K562 (cell line): ENCODE results near the gene EVL. TPM values are rescaled to one million over a fixed set of nuclear protein-coding genes. Genes with fewer than 3 reads are reported as not detected.

ENCODE experiments used
- ESRRA ChIP-seq: fragments of 450-650 bp; IDR thresholded peaks from 2 replicates; pipeline ENCODE4 v1.6.1; 2014; ENCODE audit warnings: low read depth, mild to moderate bottlenecking, moderate library complexity, borderline replicate concordance
- ZBTB33 ChIP-seq: sonication (generic); formaldehyde crosslinking; IDR thresholded peaks from 2 replicates; pipeline ENCODE4 v1.8.1; 2023; ENCODE audit warnings: mild to moderate bottlenecking, missing genetic modification reagents
- polyA plus RNA-seq, 8 experiments: library from polyadenylated mRNA; depleted of rRNA in 4 of 8; stranded (reverse) in 5 of 8; unstranded in 3 of 8; fragments of >200 nt; fragmentation: Nextera tagmentation in 2 of 8; fragmentation: Illumina TruSeq in 1 of 8; extraction: Ambion mirVana in 2 of 8; extraction: Trizol in 1 of 8; gene quantifications; 2 replicates each; pipeline versions ENCODE4 v1.2.1 to v1.2.3, GENCODE V29; 2011 to 2014; ENCODE audit warnings: inconsistent platforms in 1 of 8, missing spikeins in 1 of 8
- total RNA-seq, 7 experiments: library from RNA; depleted of rRNA in 6 of 7; stranded (reverse); fragments of >200 nt in 6 of 7; fragmentation: Illumina TruSeq in 2 of 7; extraction: Trizol in 2 of 7; gene quantifications; 2 replicates each; pipeline versions ENCODE4 v1.2.1 to v1.2.3, GENCODE V29; 2011 to 2021; ENCODE audit warnings: low replicate concordance in 1 of 7
- TF ChIP-seq, protein P1 (sequence below): fragments of 450-650 bp; IDR thresholded peaks from 2 replicates; pipeline ENCODE4 v1.6.1; 2016; ENCODE audit warnings: mild to moderate bottlenecking, moderate library complexity
- TF ChIP-seq, protein P2 (sequence below), 2 experiments: IDR thresholded peaks in 1 of 2; conservative IDR thresholded peaks in 1 of 2; 2 replicates each; pipeline ENCODE4 v1.6.1; 2016; ENCODE audit warnings: low read depth in 2 of 2, mild to moderate bottlenecking in 1 of 2, missing compliant biosample characterization in 1 of 2, missing genetic modification characterization in 1 of 2, moderate library complexity in 1 of 2

Gene EVL
- total and polyA plus RNA-seq, 9 of the 15 experiments (the other 6 are each of a cell fraction or from before 2014, with no cell fraction given) = 2.9 to 43.4 (median 23.9) TPM

- TF ChIP-seq, protein P1, sequence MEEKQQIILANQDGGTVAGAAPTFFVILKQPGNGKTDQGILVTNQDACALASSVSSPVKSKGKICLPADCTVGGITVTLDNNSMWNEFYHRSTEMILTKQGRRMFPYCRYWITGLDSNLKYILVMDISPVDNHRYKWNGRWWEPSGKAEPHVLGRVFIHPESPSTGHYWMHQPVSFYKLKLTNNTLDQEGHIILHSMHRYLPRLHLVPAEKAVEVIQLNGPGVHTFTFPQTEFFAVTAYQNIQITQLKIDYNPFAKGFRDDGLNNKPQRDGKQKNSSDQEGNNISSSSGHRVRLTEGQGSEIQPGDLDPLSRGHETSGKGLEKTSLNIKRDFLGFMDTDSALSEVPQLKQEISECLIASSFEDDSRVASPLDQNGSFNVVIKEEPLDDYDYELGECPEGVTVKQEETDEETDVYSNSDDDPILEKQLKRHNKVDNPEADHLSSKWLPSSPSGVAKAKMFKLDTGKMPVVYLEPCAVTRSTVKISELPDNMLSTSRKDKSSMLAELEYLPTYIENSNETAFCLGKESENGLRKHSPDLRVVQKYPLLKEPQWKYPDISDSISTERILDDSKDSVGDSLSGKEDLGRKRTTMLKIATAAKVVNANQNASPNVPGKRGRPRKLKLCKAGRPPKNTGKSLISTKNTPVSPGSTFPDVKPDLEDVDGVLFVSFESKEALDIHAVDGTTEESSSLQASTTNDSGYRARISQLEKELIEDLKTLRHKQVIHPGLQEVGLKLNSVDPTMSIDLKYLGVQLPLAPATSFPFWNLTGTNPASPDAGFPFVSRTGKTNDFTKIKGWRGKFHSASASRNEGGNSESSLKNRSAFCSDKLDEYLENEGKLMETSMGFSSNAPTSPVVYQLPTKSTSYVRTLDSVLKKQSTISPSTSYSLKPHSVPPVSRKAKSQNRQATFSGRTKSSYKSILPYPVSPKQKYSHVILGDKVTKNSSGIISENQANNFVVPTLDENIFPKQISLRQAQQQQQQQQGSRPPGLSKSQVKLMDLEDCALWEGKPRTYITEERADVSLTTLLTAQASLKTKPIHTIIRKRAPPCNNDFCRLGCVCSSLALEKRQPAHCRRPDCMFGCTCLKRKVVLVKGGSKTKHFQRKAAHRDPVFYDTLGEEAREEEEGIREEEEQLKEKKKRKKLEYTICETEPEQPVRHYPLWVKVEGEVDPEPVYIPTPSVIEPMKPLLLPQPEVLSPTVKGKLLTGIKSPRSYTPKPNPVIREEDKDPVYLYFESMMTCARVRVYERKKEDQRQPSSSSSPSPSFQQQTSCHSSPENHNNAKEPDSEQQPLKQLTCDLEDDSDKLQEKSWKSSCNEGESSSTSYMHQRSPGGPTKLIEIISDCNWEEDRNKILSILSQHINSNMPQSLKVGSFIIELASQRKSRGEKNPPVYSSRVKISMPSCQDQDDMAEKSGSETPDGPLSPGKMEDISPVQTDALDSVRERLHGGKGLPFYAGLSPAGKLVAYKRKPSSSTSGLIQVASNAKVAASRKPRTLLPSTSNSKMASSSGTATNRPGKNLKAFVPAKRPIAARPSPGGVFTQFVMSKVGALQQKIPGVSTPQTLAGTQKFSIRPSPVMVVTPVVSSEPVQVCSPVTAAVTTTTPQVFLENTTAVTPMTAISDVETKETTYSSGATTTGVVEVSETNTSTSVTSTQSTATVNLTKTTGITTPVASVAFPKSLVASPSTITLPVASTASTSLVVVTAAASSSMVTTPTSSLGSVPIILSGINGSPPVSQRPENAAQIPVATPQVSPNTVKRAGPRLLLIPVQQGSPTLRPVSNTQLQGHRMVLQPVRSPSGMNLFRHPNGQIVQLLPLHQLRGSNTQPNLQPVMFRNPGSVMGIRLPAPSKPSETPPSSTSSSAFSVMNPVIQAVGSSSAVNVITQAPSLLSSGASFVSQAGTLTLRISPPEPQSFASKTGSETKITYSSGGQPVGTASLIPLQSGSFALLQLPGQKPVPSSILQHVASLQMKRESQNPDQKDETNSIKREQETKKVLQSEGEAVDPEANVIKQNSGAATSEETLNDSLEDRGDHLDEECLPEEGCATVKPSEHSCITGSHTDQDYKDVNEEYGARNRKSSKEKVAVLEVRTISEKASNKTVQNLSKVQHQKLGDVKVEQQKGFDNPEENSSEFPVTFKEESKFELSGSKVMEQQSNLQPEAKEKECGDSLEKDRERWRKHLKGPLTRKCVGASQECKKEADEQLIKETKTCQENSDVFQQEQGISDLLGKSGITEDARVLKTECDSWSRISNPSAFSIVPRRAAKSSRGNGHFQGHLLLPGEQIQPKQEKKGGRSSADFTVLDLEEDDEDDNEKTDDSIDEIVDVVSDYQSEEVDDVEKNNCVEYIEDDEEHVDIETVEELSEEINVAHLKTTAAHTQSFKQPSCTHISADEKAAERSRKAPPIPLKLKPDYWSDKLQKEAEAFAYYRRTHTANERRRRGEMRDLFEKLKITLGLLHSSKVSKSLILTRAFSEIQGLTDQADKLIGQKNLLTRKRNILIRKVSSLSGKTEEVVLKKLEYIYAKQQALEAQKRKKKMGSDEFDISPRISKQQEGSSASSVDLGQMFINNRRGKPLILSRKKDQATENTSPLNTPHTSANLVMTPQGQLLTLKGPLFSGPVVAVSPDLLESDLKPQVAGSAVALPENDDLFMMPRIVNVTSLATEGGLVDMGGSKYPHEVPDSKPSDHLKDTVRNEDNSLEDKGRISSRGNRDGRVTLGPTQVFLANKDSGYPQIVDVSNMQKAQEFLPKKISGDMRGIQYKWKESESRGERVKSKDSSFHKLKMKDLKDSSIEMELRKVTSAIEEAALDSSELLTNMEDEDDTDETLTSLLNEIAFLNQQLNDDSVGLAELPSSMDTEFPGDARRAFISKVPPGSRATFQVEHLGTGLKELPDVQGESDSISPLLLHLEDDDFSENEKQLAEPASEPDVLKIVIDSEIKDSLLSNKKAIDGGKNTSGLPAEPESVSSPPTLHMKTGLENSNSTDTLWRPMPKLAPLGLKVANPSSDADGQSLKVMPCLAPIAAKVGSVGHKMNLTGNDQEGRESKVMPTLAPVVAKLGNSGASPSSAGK = no peak
- TF ChIP-seq ZBTB33 (CRISPR knock-in tag) (no peak), ESRRA (no peak)
- TF ChIP-seq, protein P2, sequence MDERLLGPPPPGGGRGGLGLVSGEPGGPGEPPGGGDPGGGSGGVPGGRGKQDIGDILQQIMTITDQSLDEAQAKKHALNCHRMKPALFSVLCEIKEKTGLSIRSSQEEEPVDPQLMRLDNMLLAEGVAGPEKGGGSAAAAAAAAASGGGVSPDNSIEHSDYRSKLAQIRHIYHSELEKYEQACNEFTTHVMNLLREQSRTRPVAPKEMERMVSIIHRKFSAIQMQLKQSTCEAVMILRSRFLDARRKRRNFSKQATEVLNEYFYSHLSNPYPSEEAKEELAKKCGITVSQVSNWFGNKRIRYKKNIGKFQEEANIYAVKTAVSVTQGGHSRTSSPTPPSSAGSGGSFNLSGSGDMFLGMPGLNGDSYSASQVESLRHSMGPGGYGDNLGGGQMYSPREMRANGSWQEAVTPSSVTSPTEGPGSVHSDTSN (CRISPR knock-in tag; IDR thresholded peaks at IDR 0.05; ENCODE audit: low read depth) = no peak
- TF ChIP-seq, protein P2 (tag; conservative IDR thresholded peaks at IDR 0.05; ENCODE audit: low read depth) = no peak
Observed at GRCh38 chr14:100153560-100153959, 88.3 kb downstream of the EVL start (continued).
